HEK293 (cell line): ENCODE measurements around the gene IRF7.

Experiments used
- CTCF ChIA-PET: fragments of 350-600 bp; formaldehyde crosslinking; extraction: SDS; loops from one replicate; lab custom pipeline; 2021; ENCODE audit warnings: antibody characterized with exemption; lab: Yijun Ruan, JAX
- POLR2A ChIA-PET: fragments of 300-600 bp; formaldehyde crosslinking; extraction: SDS; loops from one replicate; lab custom pipeline; 2020; ENCODE audit warnings: antibody characterized with exemption, inconsistent platforms; lab: Yijun Ruan, JAX
- H3K27ac ChIP-seq: fragments of 200-500 bp; sonication (Bioruptor generic); 2 replicates; pipeline ENCODE4 v1.5.1; 2014; ENCODE audit warnings: low read depth, low read length, control low read depth, inconsistent platforms; ENCODE audit errors: extremely low read depth
- H3K36me3 ChIP-seq, 2 experiments: fragments of 200-500 bp in 1 of 2; sonication (Bioruptor generic) in 1 of 2; 1 replicate in 1 of 2; 2 replicates in 1 of 2; pipeline ENCODE4 v1.5.1; 2014 to 2017; ENCODE audit warnings: inconsistent platforms in 2 of 2, low read length in 2 of 2; ENCODE audit not compliant: control insufficient read depth in 2 of 2, insufficient read depth in 1 of 2
- H3K4me1 ChIP-seq: fragments of 200-500 bp; sonication (Bioruptor generic); 2 replicates; pipeline ENCODE4 v1.5.1; 2014; ENCODE audit warnings: mild to moderate bottlenecking, low read length, inconsistent platforms; ENCODE audit not compliant: control insufficient read depth, insufficient read depth
- H3K4me3 ChIP-seq: 2 replicates; pipeline ENCODE4 v1.5.1; 2011; ENCODE audit warnings: low read depth, mild to moderate bottlenecking, control low read depth, low read length, moderate library complexity
- H3K9me3 ChIP-seq: fragments of 200-500 bp; sonication (Bioruptor generic); 2 replicates; pipeline ENCODE4 v1.5.1; 2014; ENCODE audit warnings: low read depth, low read length, inconsistent platforms; ENCODE audit not compliant: control insufficient read depth, insufficient read depth
- GLI4 ChIP-seq: fragments of 450-650 bp; formaldehyde crosslinking; IDR thresholded peaks from 2 replicates; pipeline ENCODE4 v1.5.1; 2016; ENCODE audit warnings: missing biosample characterization, missing genetic modification characterization
- GLIS1 ChIP-seq: fragments of 450-650 bp; formaldehyde crosslinking; IDR thresholded peaks from 2 replicates; pipeline ENCODE4 v1.5.1; 2016; ENCODE audit warnings: missing biosample characterization, missing genetic modification characterization
- GLIS2 ChIP-seq: fragments of 450-650 bp; formaldehyde crosslinking; IDR thresholded peaks from 2 replicates; pipeline ENCODE4 v1.5.1; 2016; ENCODE audit warnings: missing biosample characterization, missing genetic modification characterization
- HOXC10 ChIP-seq: sonication (generic); formaldehyde crosslinking; IDR thresholded peaks from 2 replicates; pipeline ENCODE4 v1.8.1; 2023; ENCODE audit warnings: mild to moderate bottlenecking, missing genetic modification reagents
- KLF7 ChIP-seq: fragments of 450-650 bp; formaldehyde crosslinking; IDR thresholded peaks from 2 replicates; pipeline ENCODE4 v1.5.1; 2016; ENCODE audit warnings: missing biosample characterization, missing genetic modification characterization, borderline replicate concordance
- OVOL3 ChIP-seq: fragments of 450-650 bp; formaldehyde crosslinking; IDR thresholded peaks from 2 replicates; pipeline ENCODE4 v1.5.1; 2016; ENCODE audit warnings: missing biosample characterization, missing genetic modification characterization
- TRIM28 ChIP-seq: IDR thresholded peaks from 2 replicates; pipeline ENCODE4 v1.6.1; 2011; ENCODE audit warnings: low read length, control low read depth, borderline replicate concordance
- ZBTB21 ChIP-seq: fragments of 450-650 bp; formaldehyde crosslinking; IDR thresholded peaks from 2 replicates; pipeline ENCODE4 v1.5.1; 2017; ENCODE audit warnings: missing biosample characterization, missing genetic modification characterization
- ZIC2 ChIP-seq: fragments of 450-650 bp; formaldehyde crosslinking; IDR thresholded peaks from 2 replicates; pipeline ENCODE4 v1.5.1; 2016; ENCODE audit warnings: missing biosample characterization, missing genetic modification characterization
- ZNF175 ChIP-seq: fragments of 450-650 bp; formaldehyde crosslinking; IDR thresholded peaks from 2 replicates; pipeline ENCODE4 v1.5.1; 2016; ENCODE audit warnings: missing biosample characterization, missing genetic modification characterization
- ZNF24 ChIP-seq: fragments of 450-650 bp; formaldehyde crosslinking; IDR thresholded peaks from 2 replicates; pipeline ENCODE4 v1.5.1; 2016; ENCODE audit warnings: missing biosample characterization, missing genetic modification characterization
- ZNF248 ChIP-seq: fragments of 450-650 bp; formaldehyde crosslinking; IDR thresholded peaks from 2 replicates; pipeline ENCODE4 v1.5.1; 2017; ENCODE audit warnings: missing biosample characterization, missing genetic modification characterization
- ZNF335 ChIP-seq: fragments of 450-650 bp; formaldehyde crosslinking; conservative IDR thresholded peaks from 2 replicates; pipeline ENCODE4 v1.5.1; 2016; ENCODE audit warnings: missing biosample characterization, missing genetic modification characterization
- ZNF416 ChIP-seq: fragments of 450-650 bp; formaldehyde crosslinking; IDR thresholded peaks from 2 replicates; pipeline ENCODE4 v1.5.1; 2016; ENCODE audit warnings: missing biosample characterization, missing genetic modification characterization
- ZNF423 ChIP-seq: fragments of 450-650 bp; formaldehyde crosslinking; IDR thresholded peaks from 2 replicates; pipeline ENCODE4 v1.5.1; 2016; ENCODE audit warnings: missing biosample characterization, missing genetic modification characterization
- ZNF561 ChIP-seq: fragments of 450-650 bp; IDR thresholded peaks from 2 replicates; pipeline ENCODE4 v1.5.1; 2018; ENCODE audit warnings: missing biosample characterization, missing genetic modification characterization, borderline replicate concordance
- ZNF670 ChIP-seq: fragments of 450-650 bp; formaldehyde crosslinking; IDR thresholded peaks from 2 replicates; pipeline ENCODE4 v1.5.1; 2016; ENCODE audit warnings: missing biosample characterization, missing genetic modification characterization, low read depth
- ZNF777 ChIP-seq: fragments of 450-650 bp; formaldehyde crosslinking; IDR thresholded peaks from 2 replicates; pipeline ENCODE4 v1.5.1; 2017; ENCODE audit warnings: missing biosample characterization, missing genetic modification characterization, borderline replicate concordance
- ZXDB ChIP-seq: fragments of 450-650 bp; formaldehyde crosslinking; IDR thresholded peaks from 2 replicates; pipeline ENCODE4 v1.5.1; 2016; ENCODE audit warnings: missing biosample characterization, missing genetic modification characterization
- TF ChIP-seq, protein P1 (sequence below): fragments of 450-650 bp; formaldehyde crosslinking; IDR thresholded peaks from 2 replicates; pipeline ENCODE4 v1.5.1; 2016; ENCODE audit warnings: missing biosample characterization, missing genetic modification characterization
- TF ChIP-seq, protein P2 (sequence below): fragments of 450-650 bp; formaldehyde crosslinking; IDR thresholded peaks from 2 replicates; pipeline ENCODE4 v1.5.1; 2016; ENCODE audit warnings: missing biosample characterization, missing genetic modification characterization
- TF ChIP-seq, protein P3 (sequence below): fragments of 450-650 bp; formaldehyde crosslinking; optimal IDR thresholded peaks from 2 replicates; pipeline ENCODE3; 2016; ENCODE audit warnings: missing biosample characterization, mild to moderate bottlenecking, missing genetic modification characterization
- TF ChIP-seq, protein P4 (sequence below): fragments of 450-650 bp; formaldehyde crosslinking; IDR thresholded peaks from 2 replicates; pipeline ENCODE4 v1.5.1; 2016; ENCODE audit warnings: missing biosample characterization, missing genetic modification characterization
- TF ChIP-seq, protein P5 (sequence below): fragments of 450-650 bp; formaldehyde crosslinking; IDR thresholded peaks from 2 replicates; pipeline ENCODE4 v1.5.1; 2016; ENCODE audit warnings: missing biosample characterization, missing genetic modification characterization

IRF7 gene

DNA sequence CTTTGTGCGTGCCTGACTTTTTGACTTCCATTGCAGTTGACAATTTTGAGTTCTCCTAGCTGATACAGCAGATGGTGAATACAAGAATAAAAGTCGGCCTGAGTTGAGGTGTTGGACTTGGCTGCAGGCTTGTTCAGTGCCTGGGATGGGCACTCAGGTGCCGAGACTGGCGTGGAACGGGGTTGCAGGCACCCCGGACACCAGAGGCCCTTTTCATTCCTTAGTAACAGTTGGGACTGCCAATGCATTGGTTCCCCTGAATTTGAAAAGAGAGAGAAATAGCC lies 38.2 kb downstream of the IRF7 start:
- ChIA-PET CTCF (interaction anchor here (0.6 kb wide), 1 partner anchor 353 kb away, joined by 3 read pairs; no protein-coding TSS in a partner anchor), POLR2A (no interaction called here)
- Histone ChIP-seq H3K36me3 (peaks cover 0 to 36% of the 10 kb centered on the region in 2 experiments; a peak in 2 of 3 replicates), H3K27ac (no peak overlapping the region), H3K9me3 (no peaks in the 10 kb centered on the region), H3K4me3 (peak overlapping the region; percentile 75), H3K4me1 (peaks cover 5% of the 10 kb centered on the region)
- TF ChIP-seq ZNF335 (tag by site-specific recombination) (peak; percentile 91), HOXC10 (CRISPR knock-in tag) (no peak), ZNF416 (tag by site-specific recombination) (no peak), GLI4 (tag by site-specific recombination) (no peak), ZNF24 (no peak)

DNA sequence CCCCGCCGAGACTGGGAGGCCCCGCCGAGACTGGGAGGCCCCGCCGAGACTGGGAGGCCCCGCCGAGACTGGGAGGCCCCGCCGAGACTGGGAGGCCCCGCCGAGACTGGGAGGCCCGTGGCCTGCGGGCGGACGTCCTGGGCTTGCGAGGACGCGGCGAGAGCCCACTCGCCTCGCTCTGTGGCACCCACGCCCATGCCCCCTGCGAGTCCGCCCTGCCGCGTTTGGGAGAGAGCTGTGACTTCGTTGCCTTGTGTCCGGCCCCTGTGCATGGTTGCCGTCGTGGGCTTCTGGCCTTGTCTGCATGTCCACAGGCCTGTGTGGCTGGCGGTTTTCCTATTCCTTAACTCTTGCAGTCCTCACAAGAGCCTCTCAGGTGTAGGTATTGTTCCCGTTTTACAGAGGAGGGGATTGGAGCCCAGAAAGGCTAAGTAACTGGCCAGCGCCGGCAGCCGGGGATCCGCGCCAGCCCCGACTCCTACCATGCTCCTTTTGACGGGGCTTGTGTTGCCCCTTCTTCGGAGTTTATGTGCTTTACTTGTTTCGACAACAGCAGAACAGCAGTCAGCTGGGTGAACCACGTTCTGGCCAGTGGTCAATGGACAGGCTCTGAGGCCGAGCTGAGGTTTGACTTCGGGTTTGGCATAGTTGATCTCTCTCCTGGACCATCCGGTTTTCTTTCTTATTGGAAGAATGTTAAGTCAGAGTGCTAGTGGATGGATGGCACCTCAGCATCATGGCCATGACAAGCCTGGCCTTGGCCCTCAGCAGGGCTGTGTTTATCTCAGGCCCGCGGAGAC lies 38.7 kb downstream of the IRF7 start:
- POLR2A ChIA-PET: interaction anchor here (1.3 to 1.7 kb wide), 2 partner anchors 37 to 370 kb away, joined by 5 to 10 read pairs; partner anchors contain the start of genes BET1L and RIC8A
- H3K4me1 ChIP-seq: peaks cover 5% of the 10 kb centered on the region
- no peaks in the 10 kb centered on the region for H3K9me3 ChIP-seq
- H3K4me3 ChIP-seq: peak overlapping the region; percentile 75
- H3K36me3 ChIP-seq: peaks cover 0 to 32% of the 10 kb centered on the region in 2 experiments; a peak in 1 of 3 replicates
- peak overlapping the region; percentile 94 for H3K27ac ChIP-seq
- CTCF ChIA-PET: interaction anchor here (0.5 to 0.6 kb wide), 2 partner anchors 11 to 354 kb away, joined by 3 read pairs; no protein-coding TSS in a partner anchor
- TF ChIP-seq ZNF175 (tag by site-specific recombination) (no peak), OVOL3 (no peak), ZNF777 (tag by site-specific recombination) (no peak), GLIS1 (tag by site-specific recombination) (no peak), GLIS2 (tag by site-specific recombination) (peak; percentile 24; the same call in 1 of the 2 replicates), ZNF670 (tag by site-specific recombination) (no peak), KLF7 (tag by site-specific recombination) (no peak), ZBTB21 (tag by site-specific recombination) (no peak), TRIM28 (no peak), ZNF561 (tag by site-specific recombination) (no peak), ZIC2 (tag by site-specific recombination) (peak; percentile 72), ZXDB (tag by site-specific recombination) (0 out of 2 replicates have a peak, but pooled peaks have one; percentile 36), ZNF248 (tag by site-specific recombination) (no peak), ZNF423 (tag by site-specific recombination) (no peak)
- TF ChIP-seq, protein P1, sequence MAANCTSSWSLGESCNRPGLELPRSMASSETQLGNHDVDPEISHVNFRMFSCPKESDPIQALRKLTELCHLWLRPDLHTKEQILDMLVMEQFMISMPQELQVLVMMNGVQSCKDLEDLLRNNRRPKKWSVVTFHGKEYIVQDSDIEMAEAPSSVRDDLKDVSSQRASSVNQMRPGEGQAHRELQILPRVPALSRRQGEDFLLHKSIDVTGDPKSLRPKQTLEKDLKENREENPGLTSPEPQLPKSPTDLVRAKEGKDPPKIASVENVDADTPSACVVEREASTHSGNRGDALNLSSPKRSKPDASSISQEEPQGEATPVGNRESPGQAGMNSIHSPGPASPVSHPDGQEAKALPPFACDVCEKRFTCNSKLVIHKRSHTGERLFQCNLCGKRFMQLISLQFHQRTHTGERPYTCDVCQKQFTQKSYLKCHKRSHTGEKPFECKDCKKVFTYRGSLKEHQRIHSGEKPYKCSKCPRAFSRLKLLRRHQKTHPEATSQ: no peak
- TF ChIP-seq, protein P2, sequence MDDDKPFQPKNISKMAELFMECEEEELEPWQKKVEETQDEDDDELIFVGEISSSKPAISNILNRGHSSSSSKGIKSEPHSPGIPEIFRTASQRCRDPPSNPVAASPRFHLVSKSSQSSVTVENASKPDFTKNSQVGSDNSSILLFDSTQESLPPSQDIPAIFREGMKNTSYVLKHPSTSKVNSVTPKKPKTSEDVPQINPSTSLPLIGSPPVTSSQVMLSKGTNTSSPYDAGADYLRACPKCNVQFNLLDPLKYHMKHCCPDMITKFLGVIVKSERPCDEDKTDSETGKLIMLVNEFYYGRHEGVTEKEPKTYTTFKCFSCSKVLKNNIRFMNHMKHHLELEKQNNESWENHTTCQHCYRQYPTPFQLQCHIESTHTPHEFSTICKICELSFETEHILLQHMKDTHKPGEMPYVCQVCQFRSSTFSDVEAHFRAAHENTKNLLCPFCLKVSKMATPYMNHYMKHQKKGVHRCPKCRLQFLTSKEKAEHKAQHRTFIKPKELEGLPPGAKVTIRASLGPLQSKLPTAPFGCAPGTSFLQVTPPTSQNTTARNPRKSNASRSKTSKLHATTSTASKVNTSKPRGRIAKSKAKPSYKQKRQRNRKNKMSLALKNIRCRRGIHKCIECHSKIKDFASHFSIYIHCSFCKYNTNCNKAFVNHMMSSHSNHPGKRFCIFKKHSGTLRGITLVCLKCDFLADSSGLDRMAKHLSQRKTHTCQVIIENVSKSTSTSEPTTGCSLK (tag by site-specific recombination): no peak
- TF ChIP-seq, protein P3, sequence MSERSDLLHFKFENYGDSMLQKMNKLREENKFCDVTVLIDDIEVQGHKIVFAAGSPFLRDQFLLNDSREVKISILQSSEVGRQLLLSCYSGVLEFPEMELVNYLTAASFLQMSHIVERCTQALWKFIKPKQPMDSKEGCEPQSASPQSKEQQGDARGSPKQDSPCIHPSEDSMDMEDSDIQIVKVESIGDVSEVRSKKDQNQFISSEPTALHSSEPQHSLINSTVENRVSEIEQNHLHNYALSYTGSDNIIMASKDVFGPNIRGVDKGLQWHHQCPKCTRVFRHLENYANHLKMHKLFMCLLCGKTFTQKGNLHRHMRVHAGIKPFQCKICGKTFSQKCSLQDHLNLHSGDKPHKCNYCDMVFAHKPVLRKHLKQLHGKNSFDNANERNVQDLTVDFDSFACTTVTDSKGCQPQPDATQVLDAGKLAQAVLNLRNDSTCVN (tag by site-specific recombination): peak; percentile 33
- TF ChIP-seq, protein P4, sequence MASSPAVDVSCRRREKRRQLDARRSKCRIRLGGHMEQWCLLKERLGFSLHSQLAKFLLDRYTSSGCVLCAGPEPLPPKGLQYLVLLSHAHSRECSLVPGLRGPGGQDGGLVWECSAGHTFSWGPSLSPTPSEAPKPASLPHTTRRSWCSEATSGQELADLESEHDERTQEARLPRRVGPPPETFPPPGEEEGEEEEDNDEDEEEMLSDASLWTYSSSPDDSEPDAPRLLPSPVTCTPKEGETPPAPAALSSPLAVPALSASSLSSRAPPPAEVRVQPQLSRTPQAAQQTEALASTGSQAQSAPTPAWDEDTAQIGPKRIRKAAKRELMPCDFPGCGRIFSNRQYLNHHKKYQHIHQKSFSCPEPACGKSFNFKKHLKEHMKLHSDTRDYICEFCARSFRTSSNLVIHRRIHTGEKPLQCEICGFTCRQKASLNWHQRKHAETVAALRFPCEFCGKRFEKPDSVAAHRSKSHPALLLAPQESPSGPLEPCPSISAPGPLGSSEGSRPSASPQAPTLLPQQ (tag by site-specific recombination): no peak
- TF ChIP-seq, protein P5, sequence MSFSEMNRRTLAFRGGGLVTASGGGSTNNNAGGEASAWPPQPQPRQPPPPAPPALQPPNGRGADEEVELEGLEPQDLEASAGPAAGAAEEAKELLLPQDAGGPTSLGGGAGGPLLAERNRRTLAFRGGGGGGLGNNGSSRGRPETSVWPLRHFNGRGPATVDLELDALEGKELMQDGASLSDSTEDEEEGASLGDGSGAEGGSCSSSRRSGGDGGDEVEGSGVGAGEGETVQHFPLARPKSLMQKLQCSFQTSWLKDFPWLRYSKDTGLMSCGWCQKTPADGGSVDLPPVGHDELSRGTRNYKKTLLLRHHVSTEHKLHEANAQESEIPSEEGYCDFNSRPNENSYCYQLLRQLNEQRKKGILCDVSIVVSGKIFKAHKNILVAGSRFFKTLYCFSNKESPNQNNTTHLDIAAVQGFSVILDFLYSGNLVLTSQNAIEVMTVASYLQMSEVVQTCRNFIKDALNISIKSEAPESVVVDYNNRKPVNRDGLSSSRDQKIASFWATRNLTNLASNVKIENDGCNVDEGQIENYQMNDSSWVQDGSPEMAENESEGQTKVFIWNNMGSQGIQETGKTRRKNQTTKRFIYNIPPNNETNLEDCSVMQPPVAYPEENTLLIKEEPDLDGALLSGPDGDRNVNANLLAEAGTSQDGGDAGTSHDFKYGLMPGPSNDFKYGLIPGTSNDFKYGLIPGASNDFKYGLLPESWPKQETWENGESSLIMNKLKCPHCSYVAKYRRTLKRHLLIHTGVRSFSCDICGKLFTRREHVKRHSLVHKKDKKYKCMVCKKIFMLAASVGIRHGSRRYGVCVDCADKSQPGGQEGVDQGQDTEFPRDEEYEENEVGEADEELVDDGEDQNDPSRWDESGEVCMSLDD (tag by site-specific recombination): no peak
